HL-60 (cell line): Measurements from ENCODE around the gene SLC9A7.

ENCODE experiments used
- DNase-seq, 2 experiments: peaks; one replicate each; pipeline ENCODE4 v3.0.0-alpha.2; 2010 to 2020; ENCODE audit warnings: low read depth in 1 of 2, low spot score in 1 of 2
- H3K27ac ChIP-seq: fragments of 250-450 bp; sonication (Bioruptor Pico); replicated peaks from 2 replicates; pipeline ENCODE4 v1.5.1; 2020; ENCODE audit warnings: mild to moderate bottlenecking, moderate library complexity
- H3K27me3 ChIP-seq: fragments of 250-450 bp; sonication (Bioruptor Pico); 2 replicates; pipeline ENCODE4 v1.5.1; 2021; ENCODE audit warnings: mild to moderate bottlenecking, moderate library complexity; ENCODE audit not compliant: insufficient read depth, poor library complexity, severe bottlenecking
- H3K4me3 ChIP-seq: replicated peaks from 2 replicates; pipeline ENCODE4 v1.5.1; 2011; ENCODE audit warnings: mild to moderate bottlenecking, control low read depth, low read length; ENCODE audit not compliant: insufficient read depth
- GABPA ChIP-seq: IDR thresholded peaks from 2 replicates; pipeline ENCODE4 v1.6.1; 2012; ENCODE audit warnings: low read depth
- POLR2AphosphoS5 ChIP-seq: IDR thresholded peaks from 2 replicates; pipeline ENCODE4 v1.6.1; 2012; ENCODE audit warnings: low read depth
- SPI1 ChIP-seq: IDR thresholded peaks from 2 replicates; pipeline ENCODE4 v1.6.1; 2012; ENCODE audit warnings: low read depth, mild to moderate bottlenecking, borderline replicate concordance
- TF ChIP-seq, protein P1 (sequence below): IDR thresholded peaks from one replicate; pipeline ENCODE4 v1.5.1; 2011; ENCODE audit warnings: low read length, control low read depth, inconsistent platforms; ENCODE audit not compliant: insufficient read depth
- TF ChIP-seq, protein P2 (sequence below): IDR thresholded peaks from 2 replicates; pipeline ENCODE4 v1.6.1; 2012; ENCODE audit warnings: low read depth; ENCODE audit not compliant: insufficient replicate concordance

SLC9A7 gene

DNA sequence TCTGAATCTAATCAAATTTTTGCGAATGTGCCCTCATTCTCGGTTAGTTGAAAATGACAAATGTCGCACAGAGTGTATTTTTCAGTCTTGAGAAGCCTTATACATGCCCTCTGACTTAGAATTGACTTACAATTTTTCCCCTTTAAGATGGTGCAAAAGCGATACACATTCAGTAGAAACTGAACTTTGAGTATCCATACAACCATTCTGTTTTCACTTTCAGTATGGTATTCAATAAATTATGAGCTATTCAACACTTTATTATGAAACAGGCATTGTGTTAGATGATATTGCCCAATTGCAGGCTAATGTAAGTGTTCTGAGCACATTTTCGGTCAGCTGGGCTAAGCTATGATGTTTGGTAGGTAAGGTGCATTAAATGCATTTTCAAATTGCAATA lies 43.4 kb downstream of the SLC9A7 start:
- Histone ChIP-seq H3K27me3 (no peaks in the 10 kb centered on the region), H3K4me3 (no peak overlapping the region), H3K27ac (no peak overlapping the region)
- TF ChIP-seq SPI1 (no peak), POLR2AphosphoS5 (no peak)
- TF ChIP-seq, protein P1, sequence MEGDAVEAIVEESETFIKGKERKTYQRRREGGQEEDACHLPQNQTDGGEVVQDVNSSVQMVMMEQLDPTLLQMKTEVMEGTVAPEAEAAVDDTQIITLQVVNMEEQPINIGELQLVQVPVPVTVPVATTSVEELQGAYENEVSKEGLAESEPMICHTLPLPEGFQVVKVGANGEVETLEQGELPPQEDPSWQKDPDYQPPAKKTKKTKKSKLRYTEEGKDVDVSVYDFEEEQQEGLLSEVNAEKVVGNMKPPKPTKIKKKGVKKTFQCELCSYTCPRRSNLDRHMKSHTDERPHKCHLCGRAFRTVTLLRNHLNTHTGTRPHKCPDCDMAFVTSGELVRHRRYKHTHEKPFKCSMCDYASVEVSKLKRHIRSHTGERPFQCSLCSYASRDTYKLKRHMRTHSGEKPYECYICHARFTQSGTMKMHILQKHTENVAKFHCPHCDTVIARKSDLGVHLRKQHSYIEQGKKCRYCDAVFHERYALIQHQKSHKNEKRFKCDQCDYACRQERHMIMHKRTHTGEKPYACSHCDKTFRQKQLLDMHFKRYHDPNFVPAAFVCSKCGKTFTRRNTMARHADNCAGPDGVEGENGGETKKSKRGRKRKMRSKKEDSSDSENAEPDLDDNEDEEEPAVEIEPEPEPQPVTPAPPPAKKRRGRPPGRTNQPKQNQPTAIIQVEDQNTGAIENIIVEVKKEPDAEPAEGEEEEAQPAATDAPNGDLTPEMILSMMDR = no peak
- TF ChIP-seq, protein P2, sequence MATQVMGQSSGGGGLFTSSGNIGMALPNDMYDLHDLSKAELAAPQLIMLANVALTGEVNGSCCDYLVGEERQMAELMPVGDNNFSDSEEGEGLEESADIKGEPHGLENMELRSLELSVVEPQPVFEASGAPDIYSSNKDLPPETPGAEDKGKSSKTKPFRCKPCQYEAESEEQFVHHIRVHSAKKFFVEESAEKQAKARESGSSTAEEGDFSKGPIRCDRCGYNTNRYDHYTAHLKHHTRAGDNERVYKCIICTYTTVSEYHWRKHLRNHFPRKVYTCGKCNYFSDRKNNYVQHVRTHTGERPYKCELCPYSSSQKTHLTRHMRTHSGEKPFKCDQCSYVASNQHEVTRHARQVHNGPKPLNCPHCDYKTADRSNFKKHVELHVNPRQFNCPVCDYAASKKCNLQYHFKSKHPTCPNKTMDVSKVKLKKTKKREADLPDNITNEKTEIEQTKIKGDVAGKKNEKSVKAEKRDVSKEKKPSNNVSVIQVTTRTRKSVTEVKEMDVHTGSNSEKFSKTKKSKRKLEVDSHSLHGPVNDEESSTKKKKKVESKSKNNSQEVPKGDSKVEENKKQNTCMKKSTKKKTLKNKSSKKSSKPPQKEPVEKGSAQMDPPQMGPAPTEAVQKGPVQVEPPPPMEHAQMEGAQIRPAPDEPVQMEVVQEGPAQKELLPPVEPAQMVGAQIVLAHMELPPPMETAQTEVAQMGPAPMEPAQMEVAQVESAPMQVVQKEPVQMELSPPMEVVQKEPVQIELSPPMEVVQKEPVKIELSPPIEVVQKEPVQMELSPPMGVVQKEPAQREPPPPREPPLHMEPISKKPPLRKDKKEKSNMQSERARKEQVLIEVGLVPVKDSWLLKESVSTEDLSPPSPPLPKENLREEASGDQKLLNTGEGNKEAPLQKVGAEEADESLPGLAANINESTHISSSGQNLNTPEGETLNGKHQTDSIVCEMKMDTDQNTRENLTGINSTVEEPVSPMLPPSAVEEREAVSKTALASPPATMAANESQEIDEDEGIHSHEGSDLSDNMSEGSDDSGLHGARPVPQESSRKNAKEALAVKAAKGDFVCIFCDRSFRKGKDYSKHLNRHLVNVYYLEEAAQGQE = no peak
- peak in 1 of 2 experiments; percentile 25 for DNase-seq

DNA sequence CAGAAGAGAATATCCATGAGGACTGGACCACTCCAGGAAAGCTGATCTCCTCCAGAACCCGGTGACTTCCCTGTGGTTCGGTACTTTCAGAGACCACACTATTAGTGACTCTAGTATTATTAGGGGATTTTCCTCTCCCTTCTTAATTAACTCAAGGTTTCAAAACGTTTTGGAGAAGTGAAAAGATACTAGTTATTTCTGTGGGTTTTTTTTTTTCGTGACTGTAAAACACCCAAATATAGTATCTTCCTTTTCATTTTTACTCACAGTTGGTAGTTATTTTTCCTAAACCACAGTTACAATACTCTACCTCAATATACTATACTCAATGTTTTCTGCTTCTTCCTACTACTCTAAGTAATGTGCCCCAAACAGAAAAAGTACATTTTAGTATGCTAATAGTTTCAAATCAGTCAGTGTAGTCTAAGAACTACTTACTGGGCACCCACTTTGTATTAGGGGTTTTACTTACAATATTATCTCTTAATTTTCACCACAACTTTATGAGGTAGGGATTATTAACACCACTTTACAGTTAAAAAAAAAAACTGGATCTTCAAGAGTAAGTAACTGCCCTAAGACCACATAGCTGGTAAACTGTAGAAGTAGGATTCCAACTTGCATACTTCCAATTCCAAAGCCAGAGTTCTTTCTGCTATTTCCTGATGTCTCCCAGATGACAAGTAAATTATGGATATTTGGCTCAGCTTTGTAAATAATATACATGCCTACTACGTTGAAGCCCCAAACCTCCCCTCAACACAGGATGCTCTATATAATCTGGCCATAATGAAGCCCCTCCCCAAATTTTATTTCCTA lies 45.0 kb downstream of the SLC9A7 start:
- TF ChIP-seq, protein P2 = no peak
- TF ChIP-seq SPI1 = no peak
- TF ChIP-seq, protein P1 = no peak
- TF ChIP-seq POLR2AphosphoS5 = no peak
- no peak for TF ChIP-seq GABPA
- Histone ChIP-seq H3K27ac (no peak overlapping the region), H3K27me3 (no peaks in the 10 kb centered on the region), H3K4me3 (no peak overlapping the region)
- no peak for DNase-seq

DNA sequence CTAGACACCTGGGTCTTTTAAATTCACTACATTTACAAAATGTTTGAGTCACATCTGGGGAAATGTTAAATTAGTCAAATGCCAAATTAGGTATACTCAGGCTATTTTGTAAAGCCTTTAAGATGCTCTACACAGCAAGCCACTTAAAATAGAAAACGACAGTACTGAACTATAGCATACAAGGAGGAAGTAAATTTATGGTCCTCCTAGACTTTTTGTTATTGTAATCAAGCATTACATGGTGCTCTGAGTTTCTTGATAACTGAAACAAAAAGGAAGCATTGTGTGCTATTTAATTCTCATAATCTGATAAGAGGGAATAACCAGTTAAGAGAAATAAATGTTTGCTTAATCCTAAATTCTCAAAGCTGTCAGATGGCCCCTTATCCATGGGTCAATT lies 46.2 kb downstream of the SLC9A7 start:
- Histone ChIP-seq H3K27ac (no peak overlapping the region), H3K4me3 (no peak overlapping the region), H3K27me3 (no peaks in the 10 kb centered on the region)
- TF ChIP-seq SPI1 = no peak
- TF ChIP-seq POLR2AphosphoS5 = no peak
- TF ChIP-seq, protein P2 = no peak
- TF ChIP-seq, protein P1 = no peak
- no peak for TF ChIP-seq GABPA
- no peak for DNase-seq
